Activated CD4-positive, alpha-beta T cell treated with anti-CD3 and anti-CD28 coated beads, Interleukin-2, amount 50 U/mL, for 24 hours (primary cell): Measurements from ENCODE around the gene RASL10A.
"Not testable (repeated sequence)": the region's sequence is repeated elsewhere in the genome, so short reads cannot be mapped to it uniquely, and the experiment has no call there.

Source experiments
- DNase-seq, 2 donors: peaks; one replicate each; pipeline ENCODE4 v3.0.0-alpha.2; 2020; ENCODE audit warnings: low read depth in 1 of 2, low spot score in 1 of 2

RASL10A gene, protein sequence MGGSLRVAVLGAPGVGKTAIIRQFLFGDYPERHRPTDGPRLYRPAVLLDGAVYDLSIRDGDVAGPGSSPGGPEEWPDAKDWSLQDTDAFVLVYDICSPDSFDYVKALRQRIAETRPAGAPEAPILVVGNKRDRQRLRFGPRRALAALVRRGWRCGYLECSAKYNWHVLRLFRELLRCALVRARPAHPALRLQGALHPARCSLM

DNA sequence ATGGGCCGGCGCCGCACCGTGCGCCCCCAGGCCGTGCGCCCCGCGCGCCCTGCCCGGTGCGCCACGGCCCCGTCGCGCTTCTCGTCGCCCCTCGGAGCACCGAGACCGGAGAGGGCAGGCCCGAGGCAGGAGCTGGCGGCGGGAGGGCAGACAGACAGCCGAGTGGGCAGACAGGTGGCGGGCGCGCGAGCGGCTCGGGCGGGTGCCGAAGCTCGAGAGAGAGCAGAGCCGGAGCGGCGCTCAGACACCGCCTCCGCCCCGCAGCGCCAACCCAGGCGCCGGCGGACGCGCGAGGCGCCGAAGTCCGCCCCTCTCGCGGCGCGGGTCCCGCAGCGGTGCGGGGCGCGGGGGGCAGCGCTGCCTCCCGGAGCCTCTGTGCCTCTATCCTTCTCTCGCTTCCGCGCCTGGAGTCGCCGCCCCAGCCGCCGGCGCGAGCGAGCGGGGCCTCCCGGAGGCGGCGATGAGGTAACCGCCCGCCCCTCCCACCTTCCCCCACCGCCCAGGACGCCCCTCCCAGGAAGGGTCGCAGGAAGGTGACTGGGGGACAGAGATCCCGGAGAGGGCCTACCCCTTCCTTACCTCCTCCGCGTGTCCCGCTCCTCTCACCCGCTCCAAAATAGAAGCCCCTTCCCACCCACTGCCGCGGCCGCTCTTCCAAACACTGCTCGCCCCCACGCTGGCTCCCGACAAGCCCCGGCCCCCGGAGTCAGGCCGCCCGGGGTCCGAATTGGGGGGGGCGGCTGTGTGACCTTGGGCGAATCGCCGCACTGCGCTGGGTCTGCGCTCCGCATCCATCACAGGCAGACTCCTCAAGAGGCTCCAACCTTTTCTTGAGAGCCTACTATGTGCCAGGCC is at the start of gene RASL10A:
Gene RASL10A, minus strand, starts transcription at position 412 of the 855 bp plus-strand sequence. CDS start 451 bp downstream, outside the sequence.
- no peak for DNase-seq

DNA sequence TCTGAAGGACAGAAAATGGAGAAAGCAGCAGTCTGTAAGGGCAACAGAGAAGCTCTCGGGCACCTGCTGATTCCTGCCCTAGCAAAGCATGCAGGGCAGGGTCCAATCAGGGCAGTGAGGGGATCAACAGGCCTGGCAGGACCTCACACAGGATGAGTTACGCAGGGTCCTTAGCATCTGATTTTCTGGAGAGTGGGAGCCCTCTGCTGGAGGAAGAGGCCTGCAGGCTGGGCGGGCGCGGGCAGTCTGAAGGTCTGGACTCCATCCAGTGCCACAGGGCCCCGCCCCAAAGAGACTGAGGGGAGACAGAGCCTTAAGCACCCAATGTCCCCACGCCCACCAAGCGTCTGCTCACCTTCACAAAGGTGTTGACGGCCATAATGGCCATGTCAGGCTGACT is 44.0 kb upstream of the RASL10A start:
- DNase-seq = no peak

DNA sequence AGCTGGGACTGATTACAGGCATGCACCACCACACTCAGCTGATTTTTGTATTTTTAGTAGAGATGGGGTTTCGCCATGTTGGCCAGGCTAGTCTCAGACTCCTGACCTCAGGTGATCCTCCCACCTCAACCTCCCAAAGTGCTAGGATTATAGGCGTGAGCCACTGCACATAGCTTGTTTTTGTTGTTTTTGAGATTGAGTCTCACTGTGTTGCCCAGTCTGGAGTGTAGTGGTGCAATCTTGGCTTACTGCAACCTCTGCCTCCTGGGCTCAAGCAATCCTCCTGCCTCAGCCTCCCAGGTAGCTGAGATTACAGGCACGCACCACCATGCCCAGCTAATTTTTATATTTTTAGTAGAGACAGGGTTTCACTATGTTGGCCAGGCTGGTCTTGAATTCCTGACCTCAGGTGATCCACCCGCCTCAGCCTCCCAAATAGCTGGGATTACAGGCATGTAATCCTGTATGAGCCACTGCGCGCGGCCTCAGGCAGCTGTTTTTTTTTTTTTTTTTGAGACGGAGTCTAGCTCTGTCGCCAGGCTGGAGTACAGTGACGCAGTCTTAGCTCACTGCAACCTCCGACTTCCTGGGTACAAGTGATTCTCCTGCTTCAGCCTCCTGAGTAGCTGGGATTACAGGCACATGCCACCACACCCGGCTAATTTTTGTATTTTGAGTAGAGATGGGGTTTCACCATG is 41.8 kb upstream of the RASL10A start:
- not testable (repeated sequence) for DNase-seq

DNA sequence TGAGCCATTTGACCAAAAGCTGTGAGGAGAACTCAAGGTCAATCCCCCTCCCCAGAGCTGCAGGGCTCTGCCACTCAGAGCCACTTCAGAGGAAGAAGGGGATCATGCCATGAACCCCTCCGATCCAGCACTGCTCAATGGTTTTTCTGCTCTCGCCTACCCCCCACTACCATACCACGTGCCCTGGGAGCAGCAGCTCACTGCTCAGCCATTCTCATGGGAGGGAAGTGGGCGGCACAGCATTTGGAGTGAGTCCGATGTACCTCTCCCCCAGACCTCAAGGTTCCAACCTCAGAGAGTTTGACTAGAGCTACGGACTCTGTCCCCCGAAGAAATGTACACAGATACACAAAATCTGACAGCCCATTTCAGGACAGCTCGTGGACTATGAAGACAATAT is 38.4 kb upstream of the RASL10A start:
- DNase-seq = no peak

DNA sequence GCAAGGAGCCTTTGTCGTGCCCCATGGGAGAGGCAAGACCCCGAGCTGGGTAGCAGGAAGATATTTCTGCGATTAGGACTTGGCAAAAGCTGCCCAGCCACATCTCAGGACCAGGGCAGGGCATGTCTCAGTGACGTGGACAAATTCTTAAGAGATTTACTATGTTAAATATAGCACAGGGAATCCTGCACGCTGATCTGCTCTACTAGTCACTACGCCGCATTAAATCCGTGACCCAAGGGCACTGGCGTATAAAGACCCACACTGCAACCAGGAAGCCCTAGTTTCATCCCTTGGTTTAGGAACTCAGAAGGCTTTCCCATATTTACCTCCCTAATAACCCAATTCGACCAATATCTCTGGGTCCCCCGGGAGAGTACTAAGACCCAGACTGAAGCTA is 37.8 kb upstream of the RASL10A start:
- DNase-seq = no peak

DNA sequence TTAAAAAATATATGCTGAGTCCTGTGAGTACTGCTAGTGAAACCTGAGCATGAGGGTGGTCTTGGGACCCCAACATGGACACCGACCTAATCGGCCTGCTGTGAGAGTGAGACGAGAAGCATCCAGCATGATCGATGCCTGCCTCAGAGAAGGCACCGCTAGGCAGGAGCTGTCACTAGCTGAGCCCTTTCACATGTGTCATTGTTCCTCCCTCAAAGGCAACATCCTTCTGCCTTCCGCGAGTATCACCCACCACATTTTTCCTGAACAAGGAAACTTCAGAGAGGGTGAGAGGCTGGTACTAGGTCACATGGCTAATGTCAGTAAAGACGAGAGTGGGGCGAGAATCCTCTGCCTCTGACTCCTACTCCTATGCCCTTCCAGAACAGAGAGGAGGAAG is 37.3 kb upstream of the RASL10A start:
- no peak for DNase-seq

DNA sequence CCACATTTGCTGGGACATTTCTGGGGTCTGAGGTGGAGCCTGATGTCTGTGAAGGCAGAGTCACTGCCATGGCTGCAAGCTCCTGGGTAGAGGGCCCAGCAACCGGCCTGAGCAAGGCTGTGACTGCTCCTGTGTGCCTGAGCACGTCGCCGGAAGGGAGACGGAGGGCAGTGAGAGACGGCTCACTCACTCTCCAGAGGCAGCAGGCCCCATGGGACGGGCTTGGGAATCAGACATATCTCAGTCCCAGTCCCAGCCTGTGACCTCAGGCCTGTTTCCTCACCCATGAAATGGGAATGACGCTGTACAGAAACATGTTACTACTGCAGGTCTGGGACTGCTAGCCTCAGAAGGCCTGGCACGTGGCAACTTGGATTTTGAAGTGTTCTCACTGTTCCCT is 36.4 kb upstream of the RASL10A start:
- no peak for DNase-seq

DNA sequence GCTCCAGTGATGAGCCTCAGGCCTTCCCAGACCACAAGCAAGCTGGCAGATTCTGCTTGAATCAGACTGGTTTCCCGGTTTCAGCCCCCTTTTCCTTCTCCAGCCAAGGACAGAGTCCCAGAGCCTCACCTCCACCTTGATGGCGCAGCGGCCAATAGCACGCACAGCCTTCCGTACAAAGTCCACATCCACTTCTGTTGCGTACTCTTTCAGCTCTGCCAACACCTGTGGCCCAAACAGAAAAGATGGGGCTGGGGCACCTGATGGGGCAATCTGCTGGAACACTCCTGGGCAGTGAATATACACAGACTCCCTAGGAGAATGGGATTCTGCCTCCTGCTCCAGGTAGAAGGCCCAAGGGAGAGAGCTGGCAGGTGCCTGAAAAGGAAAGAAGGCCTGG is 35.5 kb upstream of the RASL10A start:
- DNase-seq = no peak

DNA sequence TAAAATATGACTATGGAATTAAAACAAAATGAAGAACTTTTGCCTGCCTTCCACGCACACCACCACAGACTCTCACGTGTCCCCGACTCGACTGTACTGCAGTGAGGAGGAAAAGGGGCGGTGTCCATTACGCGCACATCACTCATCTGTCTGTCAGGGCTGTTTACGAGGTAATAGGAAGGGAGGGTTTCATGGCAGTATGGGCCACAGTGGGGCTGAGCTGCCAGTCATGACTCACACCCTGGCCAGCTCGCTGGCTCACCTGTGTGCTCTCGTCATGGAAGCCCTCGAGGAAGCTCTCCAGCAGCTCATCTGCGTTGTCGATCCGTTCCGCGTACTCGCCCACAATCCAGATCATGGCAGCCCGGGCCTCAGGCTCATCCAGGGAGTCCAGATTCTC is 33.5 kb upstream of the RASL10A start:
- DNase-seq = no peak

DNA sequence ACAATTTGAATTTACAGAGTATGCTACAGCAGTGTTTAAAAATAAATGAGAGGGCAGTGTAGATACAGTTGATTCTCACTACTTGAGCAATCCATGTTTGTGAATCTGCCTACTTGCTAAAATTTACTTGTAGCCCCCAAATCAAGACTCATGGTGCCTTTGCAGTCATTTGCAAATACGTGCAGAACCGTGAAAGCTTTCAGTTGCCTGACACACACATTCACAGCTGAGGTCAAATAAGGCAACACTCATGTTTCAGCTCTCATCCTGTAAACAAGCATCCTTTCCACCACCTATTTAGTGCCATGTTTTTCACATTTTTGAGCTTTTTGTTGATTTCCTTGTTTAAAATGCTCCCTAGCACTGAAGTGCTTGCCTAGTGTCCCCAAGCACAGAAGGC is 32.5 kb upstream of the RASL10A start:
- no peak for DNase-seq

DNA sequence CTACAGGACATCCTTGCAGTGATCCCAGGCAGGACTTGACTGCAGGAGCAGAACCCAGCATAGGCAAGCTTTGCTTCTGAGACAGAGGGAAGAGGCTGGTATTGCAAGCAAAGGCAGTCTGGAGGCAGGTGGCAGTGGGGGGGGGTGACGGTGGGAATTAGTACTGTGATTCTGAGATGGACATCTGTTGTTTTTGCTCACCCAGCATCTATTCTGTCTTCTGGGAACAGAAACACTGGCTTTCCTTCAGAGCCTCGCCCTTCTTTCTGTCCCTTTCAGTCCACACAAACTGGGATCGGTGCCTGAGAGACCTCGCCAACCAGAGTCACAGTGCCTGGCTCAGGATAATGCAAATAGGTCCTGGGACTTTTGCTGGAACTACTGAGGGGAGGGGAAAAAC is 31.2 kb upstream of the RASL10A start:
- no peak for DNase-seq

DNA sequence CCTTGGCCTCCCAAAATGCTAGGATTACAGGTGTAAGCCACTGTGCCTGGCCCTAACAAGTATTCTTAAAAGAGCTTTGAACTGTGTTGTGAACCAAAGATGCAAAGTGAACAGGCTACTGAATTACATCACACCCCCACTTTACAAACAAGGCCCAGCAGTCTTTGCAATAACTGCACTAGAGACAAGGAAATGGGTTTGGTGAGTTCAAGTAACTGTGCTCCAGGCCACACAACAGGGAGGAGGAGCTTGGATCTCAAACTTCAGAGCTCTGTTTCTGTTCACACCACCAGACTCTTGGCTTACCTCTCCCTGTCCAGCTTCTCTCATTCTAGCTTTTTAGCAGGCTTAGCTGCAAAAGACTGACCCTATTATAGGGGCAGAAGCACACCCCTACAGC is 30.4 kb upstream of the RASL10A start:
- DNase-seq = no peak

DNA sequence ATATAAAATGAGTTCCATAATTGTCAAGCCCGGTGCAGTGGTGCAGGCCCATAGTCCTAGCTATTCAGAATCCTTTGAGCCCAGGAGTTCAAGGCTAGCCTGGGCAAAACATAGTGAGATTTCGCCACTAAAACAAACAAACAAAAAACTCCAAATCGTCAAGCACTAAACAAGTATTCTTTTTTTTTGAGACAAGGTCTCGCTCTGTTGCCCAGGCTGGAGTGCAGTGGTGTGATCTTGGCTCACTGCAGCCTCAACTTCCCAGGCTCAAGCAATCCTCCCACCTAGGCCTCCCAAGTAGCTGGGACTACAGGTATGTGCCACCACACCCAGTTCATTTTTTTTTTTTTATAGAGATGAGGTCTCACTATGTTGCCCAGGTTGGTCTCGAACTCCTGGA is 29.4 kb upstream of the RASL10A start:
- DNase-seq = not testable (repeated sequence)

DNA sequence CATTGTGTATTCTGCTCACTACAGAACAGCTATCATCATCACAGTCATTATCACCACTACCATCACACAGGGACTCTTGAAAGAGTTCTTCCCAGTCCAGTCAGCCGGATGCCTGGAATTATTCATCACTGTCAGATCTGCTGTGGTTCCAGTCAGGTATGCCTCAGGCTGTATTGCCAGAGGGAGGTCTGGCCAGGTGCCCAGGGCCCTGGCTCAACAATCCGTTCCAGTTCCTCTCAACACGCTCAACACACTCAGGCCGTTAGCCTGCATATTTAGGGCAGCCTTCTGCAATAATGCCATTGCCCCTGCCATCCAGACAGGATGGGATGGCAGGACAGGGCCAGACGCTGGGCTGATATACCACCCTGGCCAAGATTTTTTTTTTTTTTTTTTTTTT is 28.6 kb upstream of the RASL10A start:
- no peak for DNase-seq

DNA sequence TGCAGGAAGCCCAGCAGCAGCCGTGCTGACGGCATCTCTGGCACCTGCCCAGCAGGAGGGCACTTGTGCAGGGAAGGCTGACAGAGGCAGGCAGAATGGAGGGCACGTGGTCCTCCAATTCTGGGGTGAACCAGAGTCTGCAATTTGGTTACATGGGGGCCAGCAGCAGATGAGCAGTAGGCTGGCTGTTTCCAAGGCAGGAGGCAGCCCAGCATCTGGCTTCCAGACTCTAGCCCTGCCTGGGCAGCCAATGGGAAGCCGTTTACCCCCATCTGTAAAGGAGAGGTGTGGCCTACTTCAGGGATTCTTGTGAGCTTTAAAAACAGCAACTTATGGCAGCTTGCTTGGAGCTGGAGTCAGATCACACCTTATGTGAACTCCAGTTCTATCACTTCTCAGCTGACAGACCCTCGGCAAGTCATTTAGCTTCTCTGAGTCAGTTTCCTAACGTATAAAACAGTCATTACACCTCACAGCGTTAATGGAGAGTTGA is 27.9 kb upstream of the RASL10A start:
- DNase-seq = no peak

DNA sequence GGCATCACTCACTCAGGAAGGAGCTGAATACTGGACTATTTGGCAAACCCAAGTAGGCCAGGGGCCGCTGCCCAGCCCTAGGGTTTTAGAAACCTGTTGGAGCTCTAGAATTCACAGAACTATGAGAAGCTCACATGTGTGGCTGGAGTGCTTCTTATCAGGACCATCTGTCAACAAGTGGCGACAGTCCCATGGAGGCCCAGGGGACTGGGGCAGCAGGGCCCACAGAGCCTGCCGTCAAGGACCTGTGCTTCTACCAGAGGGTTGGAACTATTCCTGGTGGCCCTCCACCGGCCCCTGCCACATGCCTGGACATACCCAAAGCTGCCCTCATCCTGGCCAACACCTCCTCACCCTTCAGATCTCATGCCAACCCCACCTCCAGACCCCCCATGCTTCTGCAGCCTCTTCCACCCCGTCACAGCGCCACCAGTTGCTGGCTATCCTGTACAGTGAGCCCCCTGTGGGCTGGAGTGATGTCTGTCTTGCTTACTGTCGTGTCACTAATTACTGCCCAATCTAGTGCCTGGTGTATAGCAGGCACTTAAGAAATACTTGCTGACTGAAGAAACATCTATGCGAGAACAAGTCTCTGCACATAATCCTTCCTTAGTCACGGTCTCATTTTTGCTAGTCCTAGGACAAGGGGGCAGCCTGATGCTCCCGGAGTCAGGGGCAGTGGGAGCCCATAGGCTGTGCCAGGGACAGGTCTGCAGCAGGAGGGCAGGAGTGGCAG is 27.2 kb upstream of the RASL10A start:
- DNase-seq = no peak

DNA sequence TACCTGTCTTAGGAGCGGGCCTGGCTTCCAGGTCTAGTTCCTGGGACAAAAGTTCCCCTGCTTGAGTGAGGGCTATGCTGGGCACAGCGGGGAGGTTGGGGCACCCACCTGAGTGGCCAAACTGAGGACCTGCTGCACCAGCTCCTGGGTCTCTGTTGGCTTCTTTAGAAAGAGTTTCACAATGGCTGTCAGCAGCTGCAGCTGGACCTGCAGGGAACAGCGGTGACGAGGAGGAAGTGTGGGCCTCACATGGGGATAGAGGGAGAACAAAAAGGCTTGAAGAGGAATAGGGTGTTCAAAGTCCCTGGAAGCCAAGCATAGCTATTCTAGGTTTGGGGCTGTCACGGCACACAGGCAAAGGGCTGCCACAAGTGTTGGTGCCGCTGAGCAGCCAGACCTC is 26.7 kb upstream of the RASL10A start:
- no peak for DNase-seq

DNA sequence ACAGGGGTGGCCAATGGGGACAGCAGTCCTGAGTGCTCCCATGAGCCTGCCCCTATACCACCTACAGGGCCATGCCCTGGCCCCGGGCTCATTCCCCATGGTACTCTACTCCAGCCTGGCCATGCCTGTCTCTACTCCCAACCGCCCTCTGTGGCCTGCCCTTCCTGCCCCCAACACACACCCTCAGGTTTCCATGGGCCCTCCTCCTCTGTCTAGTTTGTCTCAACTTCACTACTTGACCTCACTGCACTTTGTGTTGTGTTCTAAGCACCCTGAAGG is 26.3 kb upstream of the RASL10A start:
- DNase-seq = no peak

DNA sequence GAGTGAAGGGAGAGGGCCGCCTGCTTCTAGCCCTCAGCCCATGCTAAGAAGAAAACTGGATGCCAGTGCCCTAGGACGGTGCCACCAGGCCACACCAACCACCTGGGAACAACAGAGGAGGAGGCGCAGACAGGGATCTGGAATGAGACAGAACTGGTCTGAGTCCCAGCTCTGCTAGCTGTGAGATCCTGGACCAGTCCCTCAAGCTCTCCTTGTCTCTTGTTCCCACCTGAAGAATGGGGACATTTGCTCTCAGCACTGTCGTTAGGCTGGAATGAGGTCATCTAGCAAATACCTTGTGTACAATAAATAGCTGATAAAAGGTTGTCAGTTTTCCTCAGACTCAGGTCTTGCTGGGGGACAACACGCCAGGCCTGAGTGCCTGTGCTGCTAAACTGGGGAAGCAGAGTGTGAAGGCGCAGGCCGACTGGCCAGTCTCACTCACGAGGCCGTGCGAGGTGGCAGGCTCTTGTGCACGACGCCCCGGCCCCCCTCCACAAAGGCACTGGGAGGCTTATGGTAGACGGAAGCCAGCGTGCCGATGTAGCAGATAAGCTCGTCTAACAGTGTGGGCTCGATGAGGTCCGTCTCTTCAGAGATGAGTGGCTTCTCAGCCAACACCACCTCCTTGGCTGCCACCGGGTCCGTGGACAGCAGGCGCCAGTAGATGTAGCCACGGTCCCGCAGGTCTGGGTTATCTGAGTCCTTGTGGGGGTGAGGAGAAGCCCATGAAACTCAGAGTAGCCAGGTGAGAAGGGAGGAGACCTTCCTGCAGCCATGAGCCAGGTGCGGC is 25.8 kb upstream of the RASL10A start:
- no peak for DNase-seq

DNA sequence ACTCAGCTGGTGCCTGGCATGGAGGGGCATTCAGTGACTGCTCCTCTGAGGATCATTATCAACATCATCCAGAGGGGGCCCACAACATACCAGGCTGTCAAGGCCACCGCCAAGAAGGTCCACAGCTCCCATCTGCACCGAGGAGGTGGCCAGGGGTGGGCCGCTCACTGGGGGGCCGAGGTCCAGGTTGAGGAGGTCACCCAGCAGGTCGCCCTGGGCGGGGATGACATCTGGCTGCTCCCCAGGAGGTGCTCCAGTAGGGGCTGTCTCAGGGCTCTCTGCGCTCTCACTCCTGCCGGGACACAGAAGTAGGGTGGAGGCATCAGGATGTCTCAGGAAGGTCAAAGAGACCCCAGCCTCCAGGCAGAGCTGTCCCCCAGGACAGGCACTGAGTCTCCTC is 25.1 kb upstream of the RASL10A start:
- no peak for DNase-seq
